GM23338 (cell line): Measurements from ENCODE around the gene PARP6. TPM values are rescaled to one million over a fixed set of nuclear protein-coding genes. Genes with fewer than 3 reads are reported as not detected.
A peak's percentile ranks its signal among the peaks of the same experiment; 100 is the strongest.

Experiments
- ATAC-seq: fragments of 200-7000 bp; cut with Tn5 transposase; 3 replicates; pipeline ENCODE4 v1.9.1; 2020
- DNase-seq: peaks from one replicate; pipeline ENCODE4 v3.0.0-alpha.2; 2015; ENCODE audit warnings: low spot score
- H2AFZ ChIP-seq: fragments of 200-600 bp; sonication (generic); 2 replicates; pipeline ENCODE4 v1.8.0; 2016; ENCODE audit warnings: antibody characterized with exemption, mild to moderate bottlenecking, moderate library complexity
- H3F3A ChIP-seq: fragments of 200-600 bp; sonication (generic); replicated peaks from 2 replicates; pipeline ENCODE4 v1.8.0; 2017; ENCODE audit warnings: antibody characterized with exemption, mixed run types, low read depth
- H3K27ac ChIP-seq: fragments of 200-600 bp; sonication (generic); 2 replicates; pipeline ENCODE4 v1.6.1; 2016; ENCODE audit warnings: low read depth
- H3K27me3 ChIP-seq: fragments of 200-600 bp; sonication (generic); 2 replicates; pipeline ENCODE4 v1.8.0; 2016; ENCODE audit warnings: mild to moderate bottlenecking, mixed run types, moderate library complexity; ENCODE audit not compliant: insufficient read depth
- H3K36me3 ChIP-seq: fragments of 200-600 bp; sonication (generic); 2 replicates; pipeline ENCODE4 v1.8.0; 2016; ENCODE audit warnings: mild to moderate bottlenecking; ENCODE audit not compliant: insufficient read depth
- H3K4me1 ChIP-seq: fragments of 200-600 bp; sonication (generic); 2 replicates; pipeline ENCODE4 v1.8.0; 2016; ENCODE audit warnings: mild to moderate bottlenecking, moderate library complexity; ENCODE audit not compliant: insufficient read depth
- H3K4me2 ChIP-seq: fragments of 200-600 bp; sonication (generic); 2 replicates; pipeline ENCODE4 v1.7.1; 2017; ENCODE audit warnings: mixed run types
- H3K4me3 ChIP-seq: fragments of 200-600 bp; sonication (generic); 2 replicates; pipeline ENCODE4 v1.6.1; 2016; ENCODE audit warnings: mixed run types
- H3K79me2 ChIP-seq: fragments of 200-600 bp; sonication (generic); replicated peaks from 2 replicates; pipeline ENCODE4 v1.8.0; 2017; ENCODE audit warnings: mild to moderate bottlenecking; ENCODE audit not compliant: insufficient read depth
- H3K9me2 ChIP-seq: fragments of 200-600 bp; sonication (generic); 2 replicates; pipeline ENCODE4 v1.8.0; 2017; ENCODE audit not compliant: insufficient read depth
- H4K20me1 ChIP-seq: fragments of 200-600 bp; sonication (generic); replicated peaks from 2 replicates; pipeline ENCODE4 v1.8.0; 2017; ENCODE audit warnings: mild to moderate bottlenecking; ENCODE audit not compliant: insufficient read depth
- H3K27ac Mint-ChIP-seq: 2 replicates; pipeline ENCODE4 v1.8.0; 2020; ENCODE audit warnings: inconsistent platforms, mild to moderate bottlenecking, moderate library complexity, mixed read lengths
- H3K27me3 Mint-ChIP-seq: 3 replicates; pipeline ENCODE4 v1.8.0; 2022; ENCODE audit warnings: low read depth, mild to moderate bottlenecking, moderate library complexity, mixed read lengths, inconsistent platforms; ENCODE audit not compliant: insufficient read depth, poor library complexity
- H3K36me3 Mint-ChIP-seq: 3 replicates; pipeline ENCODE4 v1.8.0; 2021; ENCODE audit warnings: low read depth, mild to moderate bottlenecking, inconsistent platforms, moderate library complexity, mixed read lengths
- H3K4me1 Mint-ChIP-seq: 3 replicates; pipeline ENCODE4 v1.8.0; 2020; ENCODE audit warnings: mild to moderate bottlenecking, inconsistent platforms, mixed read lengths
- H3K4me3 Mint-ChIP-seq: 3 replicates; pipeline ENCODE4 v1.8.0; 2021; ENCODE audit warnings: moderate library complexity, mild to moderate bottlenecking, inconsistent platforms, mixed read lengths
- H3K9me3 Mint-ChIP-seq: 3 replicates; pipeline ENCODE4 v1.8.0; 2020; ENCODE audit warnings: moderate library complexity, mild to moderate bottlenecking, inconsistent platforms, mixed read lengths
- CREB1 ChIP-seq: fragments of 250-450 bp; sonication (Bioruptor Pico); IDR thresholded peaks from 2 replicates; pipeline ENCODE4 v1.5.0; 2020; ENCODE audit warnings: low read depth, mild to moderate bottlenecking, moderate library complexity
- EZH2 ChIP-seq: fragments of 200-600 bp; sonication (generic); IDR thresholded peaks from one replicate; pipeline ENCODE4 v1.8.0; 2017; ENCODE audit warnings: antibody characterized with exemption, mild to moderate bottlenecking, low read depth; ENCODE audit not compliant: unreplicated experiment
- EZH2phosphoT487 ChIP-seq: fragments of 200-600 bp; sonication (generic); IDR thresholded peaks from one replicate; pipeline ENCODE4 v1.8.1; 2018; ENCODE audit warnings: antibody characterized with exemption; ENCODE audit not compliant: unreplicated experiment
- JUNB ChIP-seq: IDR thresholded peaks from one replicate; pipeline ENCODE4 v1.6.1; 2016; ENCODE audit warnings: antibody characterized with exemption; ENCODE audit not compliant: unreplicated experiment
- NANOG ChIP-seq: IDR thresholded peaks from 2 replicates; pipeline ENCODE4 v1.6.1; 2016; ENCODE audit warnings: antibody characterized with exemption, borderline replicate concordance
- POLR2AphosphoS5 ChIP-seq: IDR thresholded peaks from 2 replicates; pipeline ENCODE4 v1.6.1; 2016; ENCODE audit warnings: antibody characterized with exemption, low read depth
- STAT1 ChIP-seq: IDR thresholded peaks from one replicate; pipeline ENCODE4 v1.6.1; 2016; ENCODE audit warnings: antibody characterized with exemption; ENCODE audit not compliant: unreplicated experiment
- ZNF114 ChIP-seq: fragments of 250-450 bp; sonication (Bioruptor Pico); IDR thresholded peaks from 2 replicates; pipeline ENCODE4 v1.5.0; 2020; ENCODE audit warnings: mild to moderate bottlenecking, moderate library complexity
- ZNF331 ChIP-seq: fragments of 250-450 bp; sonication (Bioruptor Pico); IDR thresholded peaks from 2 replicates; pipeline ENCODE4 v1.5.0; 2020; ENCODE audit warnings: low read depth, mild to moderate bottlenecking, moderate library complexity
- polyA plus RNA-seq: library from polyadenylated mRNA; unstranded; fragments of >200 nt; fragmentation: Nextera tagmentation; extraction: Ambion mirVana; gene quantifications from 2 replicates; pipeline ENCODE4 v1.2.1, GENCODE V29; 2016
- total RNA-seq: library from RNA; depleted of rRNA; stranded (reverse); fragments of >200 nt; shearing (Covaris generic); gene quantifications from 2 replicates; pipeline ENCODE4 v1.2.3, GENCODE V29; 2014
- TF ChIP-seq, protein P1 (sequence below): IDR thresholded peaks from one replicate; pipeline ENCODE4 v1.6.1; 2018; ENCODE audit warnings: antibody characterized with exemption; ENCODE audit not compliant: unreplicated experiment
- TF ChIP-seq, protein P2 (sequence below): fragments of 250-450 bp; sonication (Bioruptor Pico); IDR thresholded peaks from 2 replicates; pipeline ENCODE4 v1.5.0; 2020; ENCODE audit warnings: mild to moderate bottlenecking, moderate library complexity
- TF ChIP-seq, protein P3 (sequence below), 2 experiments: fragments of 200-600 bp in 1 of 2; sonication (generic) in 1 of 2; conservative IDR thresholded peaks; 2 replicates each; pipeline versions ENCODE4 v1.5.1 to v1.6.1; 2016 to 2017; ENCODE audit warnings: antibody characterized with exemption in 2 of 2, low read depth in 2 of 2, mild to moderate bottlenecking in 2 of 2, moderate library complexity in 1 of 2
- TF ChIP-seq, protein P4 (sequence below): IDR thresholded peaks from 2 replicates; pipeline ENCODE4 v1.6.1; 2016; ENCODE audit warnings: antibody characterized with exemption

PARP6 gene
- total and polyA plus RNA-seq, 2 experiments from 2014 or later, result 27.6 to 28.1 TPM

DNA sequence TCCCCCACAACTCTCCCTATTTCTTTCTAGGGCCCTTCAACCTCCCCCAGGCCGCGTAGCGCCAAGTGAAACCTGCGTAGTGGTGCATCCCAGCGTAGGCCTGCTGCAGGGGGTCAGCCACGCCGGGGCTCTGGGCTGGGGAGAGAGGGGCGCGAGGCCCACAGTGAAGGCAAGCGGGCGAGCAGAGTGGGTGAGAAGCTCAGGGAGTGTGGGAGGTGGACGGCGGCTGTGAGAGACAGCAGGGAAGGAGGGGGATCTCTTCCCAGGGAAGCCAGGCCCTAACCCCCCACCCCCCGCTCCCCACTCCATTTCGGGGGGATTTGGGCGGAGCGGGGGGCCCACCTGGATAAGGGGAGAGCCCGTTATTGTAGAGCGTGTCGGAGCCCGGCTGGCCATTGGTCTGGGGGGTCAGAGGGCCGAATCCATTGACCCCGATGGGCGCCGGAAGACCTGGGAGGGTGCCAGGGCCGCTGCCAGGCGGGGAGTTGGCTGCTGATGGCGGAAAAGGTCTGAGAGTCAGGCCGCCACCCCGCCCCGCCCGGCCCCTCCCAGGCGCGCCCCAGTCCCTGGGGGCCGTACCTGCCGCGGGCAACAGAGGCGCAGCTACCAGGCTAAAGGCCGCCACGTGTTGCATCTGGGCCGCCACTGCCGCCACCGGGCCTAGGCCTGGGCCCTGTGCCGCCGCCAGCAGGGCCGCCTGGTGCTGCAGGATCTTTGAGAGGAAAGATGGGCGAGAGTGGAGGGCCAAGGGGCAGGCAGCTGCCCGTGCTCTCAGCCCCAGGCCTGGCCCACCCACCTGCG lies 16.6 kb upstream of the PARP6 start:
- H3K4me2 ChIP-seq, result no peak overlapping the region
- no peaks in the 10 kb centered on the region for H3K79me2 ChIP-seq
- ATAC-seq, result peak; percentile 34
- peak overlapping the region; percentile 63 for H2AFZ ChIP-seq
- no peak overlapping the region for H3K27ac Mint-ChIP-seq
- H4K20me1 ChIP-seq, result no peaks in the 10 kb centered on the region
- H3K27ac ChIP-seq, result no peak overlapping the region
- no peaks in the 10 kb centered on the region for H3F3A ChIP-seq
- no peaks in the 10 kb centered on the region for H3K9me3 Mint-ChIP-seq
- TF ChIP-seq, protein P1, sequence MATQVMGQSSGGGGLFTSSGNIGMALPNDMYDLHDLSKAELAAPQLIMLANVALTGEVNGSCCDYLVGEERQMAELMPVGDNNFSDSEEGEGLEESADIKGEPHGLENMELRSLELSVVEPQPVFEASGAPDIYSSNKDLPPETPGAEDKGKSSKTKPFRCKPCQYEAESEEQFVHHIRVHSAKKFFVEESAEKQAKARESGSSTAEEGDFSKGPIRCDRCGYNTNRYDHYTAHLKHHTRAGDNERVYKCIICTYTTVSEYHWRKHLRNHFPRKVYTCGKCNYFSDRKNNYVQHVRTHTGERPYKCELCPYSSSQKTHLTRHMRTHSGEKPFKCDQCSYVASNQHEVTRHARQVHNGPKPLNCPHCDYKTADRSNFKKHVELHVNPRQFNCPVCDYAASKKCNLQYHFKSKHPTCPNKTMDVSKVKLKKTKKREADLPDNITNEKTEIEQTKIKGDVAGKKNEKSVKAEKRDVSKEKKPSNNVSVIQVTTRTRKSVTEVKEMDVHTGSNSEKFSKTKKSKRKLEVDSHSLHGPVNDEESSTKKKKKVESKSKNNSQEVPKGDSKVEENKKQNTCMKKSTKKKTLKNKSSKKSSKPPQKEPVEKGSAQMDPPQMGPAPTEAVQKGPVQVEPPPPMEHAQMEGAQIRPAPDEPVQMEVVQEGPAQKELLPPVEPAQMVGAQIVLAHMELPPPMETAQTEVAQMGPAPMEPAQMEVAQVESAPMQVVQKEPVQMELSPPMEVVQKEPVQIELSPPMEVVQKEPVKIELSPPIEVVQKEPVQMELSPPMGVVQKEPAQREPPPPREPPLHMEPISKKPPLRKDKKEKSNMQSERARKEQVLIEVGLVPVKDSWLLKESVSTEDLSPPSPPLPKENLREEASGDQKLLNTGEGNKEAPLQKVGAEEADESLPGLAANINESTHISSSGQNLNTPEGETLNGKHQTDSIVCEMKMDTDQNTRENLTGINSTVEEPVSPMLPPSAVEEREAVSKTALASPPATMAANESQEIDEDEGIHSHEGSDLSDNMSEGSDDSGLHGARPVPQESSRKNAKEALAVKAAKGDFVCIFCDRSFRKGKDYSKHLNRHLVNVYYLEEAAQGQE, result no peak
- TF ChIP-seq NANOG, result no peak
- TF ChIP-seq, protein P2, sequence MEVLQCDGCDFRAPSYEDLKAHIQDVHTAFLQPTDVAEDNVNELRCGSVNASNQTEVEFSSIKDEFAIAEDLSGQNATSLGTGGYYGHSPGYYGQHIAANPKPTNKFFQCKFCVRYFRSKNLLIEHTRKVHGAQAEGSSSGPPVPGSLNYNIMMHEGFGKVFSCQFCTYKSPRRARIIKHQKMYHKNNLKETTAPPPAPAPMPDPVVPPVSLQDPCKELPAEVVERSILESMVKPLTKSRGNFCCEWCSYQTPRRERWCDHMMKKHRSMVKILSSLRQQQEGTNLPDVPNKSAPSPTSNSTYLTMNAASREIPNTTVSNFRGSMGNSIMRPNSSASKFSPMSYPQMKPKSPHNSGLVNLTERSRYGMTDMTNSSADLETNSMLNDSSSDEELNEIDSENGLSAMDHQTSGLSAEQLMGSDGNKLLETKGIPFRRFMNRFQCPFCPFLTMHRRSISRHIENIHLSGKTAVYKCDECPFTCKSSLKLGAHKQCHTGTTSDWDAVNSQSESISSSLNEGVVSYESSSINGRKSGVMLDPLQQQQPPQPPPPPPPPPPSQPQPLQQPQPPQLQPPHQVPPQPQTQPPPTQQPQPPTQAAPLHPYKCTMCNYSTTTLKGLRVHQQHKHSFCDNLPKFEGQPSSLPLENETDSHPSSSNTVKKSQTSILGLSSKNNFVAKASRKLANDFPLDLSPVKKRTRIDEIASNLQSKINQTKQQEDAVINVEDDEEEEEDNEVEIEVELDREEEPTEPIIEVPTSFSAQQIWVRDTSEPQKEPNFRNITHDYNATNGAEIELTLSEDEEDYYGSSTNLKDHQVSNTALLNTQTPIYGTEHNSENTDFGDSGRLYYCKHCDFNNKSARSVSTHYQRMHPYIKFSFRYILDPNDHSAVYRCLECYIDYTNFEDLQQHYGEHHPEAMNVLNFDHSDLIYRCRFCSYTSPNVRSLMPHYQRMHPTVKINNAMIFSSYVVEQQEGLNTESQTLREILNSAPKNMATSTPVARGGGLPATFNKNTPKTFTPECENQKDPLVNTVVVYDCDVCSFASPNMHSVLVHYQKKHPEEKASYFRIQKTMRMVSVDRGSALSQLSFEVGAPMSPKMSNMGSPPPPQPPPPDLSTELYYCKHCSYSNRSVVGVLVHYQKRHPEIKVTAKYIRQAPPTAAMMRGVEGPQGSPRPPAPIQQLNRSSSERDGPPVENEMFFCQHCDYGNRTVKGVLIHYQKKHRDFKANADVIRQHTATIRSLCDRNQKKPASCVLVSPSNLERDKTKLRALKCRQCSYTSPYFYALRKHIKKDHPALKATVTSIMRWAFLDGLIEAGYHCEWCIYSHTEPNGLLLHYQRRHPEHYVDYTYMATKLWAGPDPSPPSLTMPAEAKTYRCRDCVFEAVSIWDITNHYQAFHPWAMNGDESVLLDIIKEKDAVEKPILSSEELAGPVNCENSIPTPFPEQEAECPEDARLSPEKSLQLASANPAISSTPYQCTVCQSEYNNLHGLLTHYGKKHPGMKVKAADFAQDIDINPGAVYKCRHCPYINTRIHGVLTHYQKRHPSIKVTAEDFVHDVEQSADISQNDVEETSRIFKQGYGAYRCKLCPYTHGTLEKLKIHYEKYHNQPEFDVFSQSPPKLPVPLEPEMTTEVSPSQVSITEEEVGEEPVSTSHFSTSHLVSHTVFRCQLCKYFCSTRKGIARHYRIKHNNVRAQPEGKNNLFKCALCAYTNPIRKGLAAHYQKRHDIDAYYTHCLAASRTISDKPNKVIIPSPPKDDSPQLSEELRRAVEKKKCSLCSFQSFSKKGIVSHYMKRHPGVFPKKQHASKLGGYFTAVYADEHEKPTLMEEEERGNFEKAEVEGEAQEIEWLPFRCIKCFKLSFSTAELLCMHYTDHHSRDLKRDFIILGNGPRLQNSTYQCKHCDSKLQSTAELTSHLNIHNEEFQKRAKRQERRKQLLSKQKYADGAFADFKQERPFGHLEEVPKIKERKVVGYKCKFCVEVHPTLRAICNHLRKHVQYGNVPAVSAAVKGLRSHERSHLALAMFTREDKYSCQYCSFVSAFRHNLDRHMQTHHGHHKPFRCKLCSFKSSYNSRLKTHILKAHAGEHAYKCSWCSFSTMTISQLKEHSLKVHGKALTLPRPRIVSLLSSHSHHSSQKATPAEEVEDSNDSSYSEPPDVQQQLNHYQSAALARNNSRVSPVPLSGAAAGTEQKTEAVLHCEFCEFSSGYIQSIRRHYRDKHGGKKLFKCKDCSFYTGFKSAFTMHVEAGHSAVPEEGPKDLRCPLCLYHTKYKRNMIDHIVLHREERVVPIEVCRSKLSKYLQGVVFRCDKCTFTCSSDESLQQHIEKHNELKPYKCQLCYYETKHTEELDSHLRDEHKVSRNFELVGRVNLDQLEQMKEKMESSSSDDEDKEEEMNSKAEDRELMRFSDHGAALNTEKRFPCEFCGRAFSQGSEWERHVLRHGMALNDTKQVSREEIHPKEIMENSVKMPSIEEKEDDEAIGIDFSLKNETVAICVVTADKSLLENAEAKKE, result no peak
- TF ChIP-seq POLR2AphosphoS5, result no peak
- no peak for TF ChIP-seq EZH2
- TF ChIP-seq ZNF331 (CRISPR knock-in tag), result no peak
- TF ChIP-seq, protein P3, sequence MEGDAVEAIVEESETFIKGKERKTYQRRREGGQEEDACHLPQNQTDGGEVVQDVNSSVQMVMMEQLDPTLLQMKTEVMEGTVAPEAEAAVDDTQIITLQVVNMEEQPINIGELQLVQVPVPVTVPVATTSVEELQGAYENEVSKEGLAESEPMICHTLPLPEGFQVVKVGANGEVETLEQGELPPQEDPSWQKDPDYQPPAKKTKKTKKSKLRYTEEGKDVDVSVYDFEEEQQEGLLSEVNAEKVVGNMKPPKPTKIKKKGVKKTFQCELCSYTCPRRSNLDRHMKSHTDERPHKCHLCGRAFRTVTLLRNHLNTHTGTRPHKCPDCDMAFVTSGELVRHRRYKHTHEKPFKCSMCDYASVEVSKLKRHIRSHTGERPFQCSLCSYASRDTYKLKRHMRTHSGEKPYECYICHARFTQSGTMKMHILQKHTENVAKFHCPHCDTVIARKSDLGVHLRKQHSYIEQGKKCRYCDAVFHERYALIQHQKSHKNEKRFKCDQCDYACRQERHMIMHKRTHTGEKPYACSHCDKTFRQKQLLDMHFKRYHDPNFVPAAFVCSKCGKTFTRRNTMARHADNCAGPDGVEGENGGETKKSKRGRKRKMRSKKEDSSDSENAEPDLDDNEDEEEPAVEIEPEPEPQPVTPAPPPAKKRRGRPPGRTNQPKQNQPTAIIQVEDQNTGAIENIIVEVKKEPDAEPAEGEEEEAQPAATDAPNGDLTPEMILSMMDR (conservative IDR thresholded peaks at IDR 0.05; ENCODE audit: low read depth in 2 of 2), result no peak
- no peak for TF ChIP-seq STAT1
- no peak for TF ChIP-seq JUNB
- TF ChIP-seq EZH2phosphoT487, result no peak
- TF ChIP-seq, protein P4, sequence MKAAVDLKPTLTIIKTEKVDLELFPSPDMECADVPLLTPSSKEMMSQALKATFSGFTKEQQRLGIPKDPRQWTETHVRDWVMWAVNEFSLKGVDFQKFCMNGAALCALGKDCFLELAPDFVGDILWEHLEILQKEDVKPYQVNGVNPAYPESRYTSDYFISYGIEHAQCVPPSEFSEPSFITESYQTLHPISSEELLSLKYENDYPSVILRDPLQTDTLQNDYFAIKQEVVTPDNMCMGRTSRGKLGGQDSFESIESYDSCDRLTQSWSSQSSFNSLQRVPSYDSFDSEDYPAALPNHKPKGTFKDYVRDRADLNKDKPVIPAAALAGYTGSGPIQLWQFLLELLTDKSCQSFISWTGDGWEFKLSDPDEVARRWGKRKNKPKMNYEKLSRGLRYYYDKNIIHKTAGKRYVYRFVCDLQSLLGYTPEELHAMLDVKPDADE, result no peak
- TF ChIP-seq CREB1, result no peak
- no peak for TF ChIP-seq ZNF114 (CRISPR knock-in tag)
- no peaks in the 10 kb centered on the region for H3K4me1 ChIP-seq
- H3K36me3 Mint-ChIP-seq, result no peaks in the 10 kb centered on the region; the same call in 2 of the 3 replicates
- no peak overlapping the region for H3K4me3 Mint-ChIP-seq
- peaks cover 5% of the 10 kb centered on the region for H3K27me3 Mint-ChIP-seq
- no peaks in the 10 kb centered on the region; the same call in 2 of the 3 replicates for H3K4me1 Mint-ChIP-seq
- peak; percentile 13 for DNase-seq
- no peaks in the 10 kb centered on the region for H3K27me3 ChIP-seq
- H3K9me2 ChIP-seq, result no peaks in the 10 kb centered on the region
- no peaks in the 10 kb centered on the region for H3K36me3 ChIP-seq
- H3K4me3 ChIP-seq, result no peak overlapping the region
